Measurements from ENCODE around the gene ARHGAP24. TPM values are rescaled to one million over a fixed set of nuclear protein-coding genes. Genes with fewer than 3 reads are reported as not detected.
A peak's percentile ranks its signal among the peaks of the same experiment; 100 is the strongest.
"Not testable (repeated sequence)": the region's sequence is repeated elsewhere in the genome, so short reads cannot be mapped to it uniquely, and the experiment has no call there.

The ARHGAP24 gene
- total and polyA plus RNA-seq, 2 donors (not counting 3 experiments of a cell fraction or from before 2014, with no cell fraction given) = 52.1 to 79.4 TPM

- peaks cover 89% of the 10 kb centered on the region for H3K79me2 ChIP-seq (ENCODE audit: control insufficient read depth, insufficient read depth, low read length)
- no peak overlapping the region for H3K4me3 ChIP-seq (replicated peaks in 1 of 3; ENCODE audit: insufficient read depth in 1 of 3, low read depth in 1 of 3, low read length in 3 of 3)
- BruUV-seq (replicated peaks) = no TSS peak
- intact Hi-C loops (cut with micrococcal nuclease) (no loop called here), dilution Hi-C loops (cut with MboI; ENCODE audit: extremely low pct_ligation_motif_present, low sequenced_read_pairs) (no loop called here)
- H4K20me1 ChIP-seq (replicated peaks; ENCODE audit: control insufficient read depth, extremely low read depth, insufficient read depth, low read length) = peaks cover 2% of the 10 kb centered on the region
- peaks cover 0 to 3% of the 10 kb centered on the region in 2 experiments for H3K36me3 ChIP-seq (ENCODE audit: control insufficient read depth in 2 of 2, extremely low read depth in 1 of 2, insufficient read depth in 2 of 2, low read length in 2 of 2)
- H3K4me1 ChIP-seq (ENCODE audit: control insufficient read depth, extremely low read depth, insufficient read depth, low read length) = peaks cover 36% of the 10 kb centered on the region
- no peaks in the 10 kb centered on the region for H3K27me3 ChIP-seq (ENCODE audit: control insufficient read depth in 2 of 2, insufficient read depth in 2 of 2, low read length in 2 of 2)
- H3K9me3 ChIP-seq (replicated peaks; ENCODE audit: control insufficient read depth, insufficient read depth, low read length) = no peaks in the 10 kb centered on the region
- TF ChIP-seq FOS (IDR thresholded peaks at IDR 0.05; ENCODE audit: borderline replicate concordance, insufficient read depth, low read length) = no peak
- no peak for TF ChIP-seq MYC (IDR thresholded peaks at IDR 0.05; ENCODE audit: low read depth, low read length)
- TF ChIP-seq, protein P1, sequence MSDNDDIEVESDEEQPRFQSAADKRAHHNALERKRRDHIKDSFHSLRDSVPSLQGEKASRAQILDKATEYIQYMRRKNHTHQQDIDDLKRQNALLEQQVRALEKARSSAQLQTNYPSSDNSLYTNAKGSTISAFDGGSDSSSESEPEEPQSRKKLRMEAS (IDR thresholded peaks at IDR 0.05; ENCODE audit: insufficient read depth, insufficient read length) = no peak
- TF ChIP-seq GATA2 (IDR thresholded peaks at IDR 0.05; ENCODE audit: insufficient read depth, insufficient read length, low read depth, low read length) = no peak
- TF ChIP-seq POLR2A (IDR thresholded peaks at IDR 0.05; ENCODE audit: low read depth, low read length) = no peak
- TF ChIP-seq POLR2AphosphoS5 (IDR thresholded peaks at IDR 0.05; ENCODE audit: insufficient read depth, low read depth, low read length) = no peak
- no peak for TF ChIP-seq EZH2 (IDR thresholded peaks at IDR 0.05; ENCODE audit: borderline replicate concordance, low read depth, low read length, severe bottlenecking)
- TF ChIP-seq JUN (IDR thresholded peaks at IDR 0.05; ENCODE audit: borderline replicate concordance, insufficient read depth, insufficient read length, low read depth) = no peak
- TF ChIP-seq CTCF (IDR thresholded peaks at IDR 0.05; ENCODE audit: extremely low read depth in 1 of 2, insufficient read depth in 1 of 2, low read depth in 1 of 2, low read length in 2 of 2) = no peak
- H3K27ac ChIP-seq (ENCODE audit: insufficient read depth, low read depth, low read length) = no peak overlapping the region
- FAIRE-seq (no peak), DNase-seq (ENCODE audit: low read depth, low spot score) (peak; percentile 28)
- H3K9ac ChIP-seq (replicated peaks; ENCODE audit: extremely low read depth, insufficient read depth, low read length) = no peak overlapping the region
- H3K4me2 ChIP-seq (ENCODE audit: insufficient read depth, low read length) = no peak overlapping the region
- no peaks in the 10 kb centered on the region for H3K9me1 ChIP-seq (replicated peaks; ENCODE audit: control insufficient read depth, extremely low read depth, insufficient read depth, low read length)
- ChIA-PET POLR2A (no interaction called here), CTCF (interaction anchor here (0.9 to 2.1 kb wide), 5 partner anchors 13 to 208 kb away, joined by 3 to 16 read pairs (median 3); no protein-coding TSS in a partner anchor)
- no peak overlapping the region for H2AFZ ChIP-seq (ENCODE audit: low read depth, low read length)
Measured at GRCh38 chr4:85964298-85964697, 489.3 kb downstream of the ARHGAP24 start.

- H3K36me3 ChIP-seq (ENCODE audit: control insufficient read depth in 2 of 2, extremely low read depth in 1 of 2, insufficient read depth in 2 of 2, low read length in 2 of 2); H3K9me3 ChIP-seq (replicated peaks; ENCODE audit: control insufficient read depth, insufficient read depth, low read length); H3K9me1 ChIP-seq (replicated peaks; ENCODE audit: control insufficient read depth, extremely low read depth, insufficient read depth, low read length); H3K9ac ChIP-seq (replicated peaks; ENCODE audit: extremely low read depth, insufficient read depth, low read length); FAIRE-seq; BruUV-seq (replicated peaks); H3K27me3 ChIP-seq (ENCODE audit: control insufficient read depth in 2 of 2, insufficient read depth in 2 of 2, low read length in 2 of 2); H2AFZ ChIP-seq (ENCODE audit: low read depth, low read length); H3K4me3 ChIP-seq (replicated peaks in 1 of 3; ENCODE audit: insufficient read depth in 1 of 3, low read depth in 1 of 3, low read length in 3 of 3); H3K4me2 ChIP-seq (ENCODE audit: insufficient read depth, low read length); DNase-seq (ENCODE audit: low read depth, low spot score); H4K20me1 ChIP-seq (replicated peaks; ENCODE audit: control insufficient read depth, extremely low read depth, insufficient read depth, low read length); dilution Hi-C loops (cut with MboI; ENCODE audit: extremely low pct_ligation_motif_present, low sequenced_read_pairs); H3K27ac ChIP-seq (ENCODE audit: insufficient read depth, low read depth, low read length): not testable (repeated sequence)
- peaks cover 43% of the 10 kb centered on the region for H3K4me1 ChIP-seq (ENCODE audit: control insufficient read depth, extremely low read depth, insufficient read depth, low read length)
- peaks cover 88% of the 10 kb centered on the region for H3K79me2 ChIP-seq (ENCODE audit: control insufficient read depth, insufficient read depth, low read length)
- intact Hi-C loops (cut with micrococcal nuclease) = loop anchor here (5.0 kb wide), 2 partner anchors 593 to 818 kb away; no protein-coding TSS in a partner anchor
- ChIA-PET CTCF (interaction anchor here (0.9 to 2.1 kb wide), 6 partner anchors 14 to 209 kb away, joined by 3 to 16 read pairs (median 3); no protein-coding TSS in a partner anchor), POLR2A (interaction anchor here (0.6 kb wide), 1 partner anchor 158 kb away, joined by 4 read pairs; no protein-coding TSS in a partner anchor)
Measured at GRCh38 chr4:85965017-85965416, 490.1 kb downstream of the ARHGAP24 start.

Measured in endothelial cell of umbilical vein (primary cell).